Measurements from ENCODE around the gene NAA20. TPM values are rescaled to one million over a fixed set of nuclear protein-coding genes. Genes with fewer than 3 reads are reported as not detected.

Gene NAA20
- total and polyA plus RNA-seq, 7 donors, result 26.3 to 74.2 (median 44.9) TPM

GRCh38 chr20:19987046-19987445, 30.1 kb upstream of the NAA20 start:
- intact Hi-C loops (cut with DNase I), result no loop called here

GRCh38 chr20:19990850-19991249, 26.3 kb upstream of the NAA20 start:
- H3K4me1 ChIP-seq, result peaks cover 0 to 74% (median 60%) of the 10 kb centered on the region in 4 donors
- H3K27me3 ChIP-seq, result no peaks in the 10 kb centered on the region
- no peaks in the 10 kb centered on the region for H3K9me3 ChIP-seq
- DNase-seq, result no peak
- TF ChIP-seq POLR2A (IDR thresholded peaks at IDR 0.05) (no peak), POLR2AphosphoS5 (IDR thresholded peaks at IDR 0.05) (no peak), CTCF (IDR thresholded peaks at IDR 0.05) (no peak), EP300 (IDR thresholded peaks at IDR 0.05) (no peak)
- 89% methylated on average over 5 of the region's 5 CpGs for WGBS, 2 donors
- intact Hi-C loops (cut with DNase I), result loop anchor here (5.0 kb wide), 1 partner anchor 104 kb away; no protein-coding TSS in a partner anchor
- H3K27ac ChIP-seq, result no peak overlapping the region
- H3K4me3 ChIP-seq, result no peak overlapping the region
- peaks cover 0 to 9% (median 0%) of the 10 kb centered on the region in 4 donors for H3K36me3 ChIP-seq

More at GRCh38 chr20:19987046-19987445, 30.1 kb upstream of the NAA20 start:
- no peak for TF ChIP-seq POLR2A (IDR thresholded peaks at IDR 0.05)
- TF ChIP-seq CTCF (IDR thresholded peaks at IDR 0.05), result no peak
- no peak for TF ChIP-seq EP300 (IDR thresholded peaks at IDR 0.05)
- TF ChIP-seq POLR2AphosphoS5 (IDR thresholded peaks at IDR 0.05), result no peak
- peak overlapping the region; percentile 31 to 67 (median 54) for H3K27ac ChIP-seq
- no peaks in the 10 kb centered on the region for H3K27me3 ChIP-seq
- WGBS, 2 donors, result 84 to 86% methylated on average over 4 of the region's 4 CpGs
- peaks cover 0 to 9% (median 0%) of the 10 kb centered on the region in 4 donors for H3K36me3 ChIP-seq
- no peak for DNase-seq
- no peak overlapping the region for H3K4me3 ChIP-seq
- H3K9me3 ChIP-seq, result no peaks in the 10 kb centered on the region
- peaks cover 0 to 65% (median 49%) of the 10 kb centered on the region in 4 donors for H3K4me1 ChIP-seq

- H3K4me3 ChIP-seq, result no peak overlapping the region
- DNase-seq, result no peak
- H3K27ac ChIP-seq, result peak overlapping the region in 1 of 4 donors; percentile 11
- no peak for TF ChIP-seq POLR2AphosphoS5 (IDR thresholded peaks at IDR 0.05)
- H3K36me3 ChIP-seq, result peaks cover 0 to 10% (median 2%) of the 10 kb centered on the region in 4 donors
- peaks cover 0 to 69% (median 56%) of the 10 kb centered on the region in 4 donors for H3K4me1 ChIP-seq
- H3K27me3 ChIP-seq, result no peaks in the 10 kb centered on the region
- no peaks in the 10 kb centered on the region for H3K9me3 ChIP-seq
- 14 to 45% methylated on average over 1 of the region's 1 CpG for WGBS, 2 donors
- intact Hi-C loops (cut with DNase I), result loop anchor here (5.0 kb wide), 1 partner anchor 104 kb away; no protein-coding TSS in a partner anchor
These were observed 25.9 kb upstream of the NAA20 start for GRCh38 chr20:19991308-19991707.

- Histone ChIP-seq H3K36me3 (peaks cover 0 to 16% (median 4%) of the 10 kb centered on the region in 4 donors), H3K9me3 (no peaks in the 10 kb centered on the region), H3K4me3 (no peak overlapping the region), H3K27me3 (no peaks in the 10 kb centered on the region), H3K27ac (peak overlapping the region in 2 of 4 donors; percentile 11 to 87), H3K4me1 (peaks cover 0 to 68% (median 53%) of the 10 kb centered on the region in 4 donors)
- 48 to 62% methylated on average over 2 of the region's 2 CpGs for WGBS, 2 donors
- intact Hi-C loops (cut with DNase I), result loop anchor here (5.0 kb wide), 1 partner anchor 105 kb away; no protein-coding TSS in a partner anchor
- DNase-seq, result no peak
- no peak for TF ChIP-seq POLR2AphosphoS5 (IDR thresholded peaks at IDR 0.05)
- no peak for TF ChIP-seq CTCF (IDR thresholded peaks at IDR 0.05)
- no peak for TF ChIP-seq EP300 (IDR thresholded peaks at IDR 0.05)
- TF ChIP-seq POLR2A (IDR thresholded peaks at IDR 0.05), result no peak
These were observed 25.3 kb upstream of the NAA20 start for GRCh38 chr20:19991854-19992253.

GRCh38 chr20:19992996-19993908, 23.9 kb upstream of the NAA20 start:
- intact Hi-C loops (cut with DNase I), result loop anchor here (5.0 kb wide), 1 partner anchor 106 kb away; no protein-coding TSS in a partner anchor
- 74 to 83% methylated on average over 14 of the region's 14 CpGs for WGBS, 2 donors
- H3K27me3 ChIP-seq, result no peaks in the 10 kb centered on the region
- peaks cover 0 to 65% (median 47%) of the 10 kb centered on the region in 4 donors for H3K4me1 ChIP-seq
- H3K4me3 ChIP-seq, result peak overlapping the region in 2 of 4 donors; percentile 2 to 19
- no peak for TF ChIP-seq POLR2A (IDR thresholded peaks at IDR 0.05)
- no peak for TF ChIP-seq EP300 (IDR thresholded peaks at IDR 0.05)
- TF ChIP-seq POLR2AphosphoS5 (IDR thresholded peaks at IDR 0.05), result no peak
- TF ChIP-seq CTCF (IDR thresholded peaks at IDR 0.05), result no peak
- no peak for DNase-seq
- H3K9me3 ChIP-seq, result no peaks in the 10 kb centered on the region
- peaks cover 1 to 30% (median 10%) of the 10 kb centered on the region in 4 donors for H3K36me3 ChIP-seq
- peak overlapping the region; percentile 76 to 87 (median 84) for H3K27ac ChIP-seq
